Progenitor cell of endocrine pancreas (in vitro differentiated cells): Measurements from ENCODE around the gene KCNQ5. TPM values are rescaled to one million over a fixed set of nuclear protein-coding genes. Genes with fewer than 3 reads are reported as not detected.

Experiments used
- DNase-seq: peaks from one replicate; pipeline ENCODE4 v3.0.0; 2021; ENCODE audit warnings: low spot score; ENCODE audit not compliant: unreplicated experiment
- H3K27ac Mint-ChIP-seq: 2 replicates; pipeline ENCODE4 v1.8.0; 2021; ENCODE audit warnings: mild to moderate bottlenecking, moderate library complexity, mixed read lengths
- H3K27me3 Mint-ChIP-seq: 2 replicates; pipeline ENCODE4 v1.8.0; 2021; ENCODE audit warnings: mixed read lengths
- H3K36me3 Mint-ChIP-seq: 2 replicates; pipeline ENCODE4 v1.8.0; 2022; ENCODE audit warnings: mixed read lengths; ENCODE audit not compliant: insufficient read depth
- H3K4me1 Mint-ChIP-seq: 2 replicates; pipeline ENCODE4 v1.8.0; 2021; ENCODE audit warnings: low read depth, mixed read lengths
- H3K4me3 Mint-ChIP-seq: 2 replicates; pipeline ENCODE4 v1.8.0; 2021; ENCODE audit warnings: low read depth, mild to moderate bottlenecking, moderate library complexity, mixed read lengths
- H3K9me3 Mint-ChIP-seq: 2 replicates; pipeline ENCODE4 v1.8.0; 2021; ENCODE audit warnings: low read depth, mixed read lengths
- CTCF ChIP-seq: fragments of 200-600 bp; sonication (generic); IDR thresholded peaks from one replicate; pipeline ENCODE4 v1.5.0; 2021; ENCODE audit warnings: antibody characterized with exemption, mild to moderate bottlenecking; ENCODE audit not compliant: unreplicated experiment
- total RNA-seq: library from RNA; stranded (reverse); gene quantifications from 2 replicates; pipeline ENCODE4 v1.2.1, GENCODE V29; 2021

Gene KCNQ5
- total RNA-seq, 1 donor from 2014 or later, result 1.0 TPM

GRCh38 chr6:72639920-72640614 lies 18.2 kb downstream of the KCNQ5 start:
- Mint-ChIP-seq H3K9me3 (no peaks in the 10 kb centered on the region), H3K4me3 (no peak overlapping the region)
- no peak for TF ChIP-seq CTCF

GRCh38 chr6:72640615-72640930 lies 18.7 kb downstream of the KCNQ5 start:
- H3K27me3 Mint-ChIP-seq, result peaks cover 5% of the 10 kb centered on the region
- peaks cover 4% of the 10 kb centered on the region for H3K4me1 Mint-ChIP-seq
- no peak for TF ChIP-seq CTCF
- H3K36me3 Mint-ChIP-seq, result no peaks in the 10 kb centered on the region
- H3K27ac Mint-ChIP-seq, result no peak overlapping the region
- no peak overlapping the region for H3K4me3 Mint-ChIP-seq
- no peaks in the 10 kb centered on the region for H3K9me3 Mint-ChIP-seq
- DNase-seq, result no peak

More at GRCh38 chr6:72639920-72640614, 18.2 kb downstream of the KCNQ5 start:
- peaks cover 4% of the 10 kb centered on the region for H3K4me1 Mint-ChIP-seq
- no peaks in the 10 kb centered on the region for H3K36me3 Mint-ChIP-seq
- H3K27me3 Mint-ChIP-seq, result peaks cover 5% of the 10 kb centered on the region
- no peak overlapping the region for H3K27ac Mint-ChIP-seq
- no peak for DNase-seq

DNA sequence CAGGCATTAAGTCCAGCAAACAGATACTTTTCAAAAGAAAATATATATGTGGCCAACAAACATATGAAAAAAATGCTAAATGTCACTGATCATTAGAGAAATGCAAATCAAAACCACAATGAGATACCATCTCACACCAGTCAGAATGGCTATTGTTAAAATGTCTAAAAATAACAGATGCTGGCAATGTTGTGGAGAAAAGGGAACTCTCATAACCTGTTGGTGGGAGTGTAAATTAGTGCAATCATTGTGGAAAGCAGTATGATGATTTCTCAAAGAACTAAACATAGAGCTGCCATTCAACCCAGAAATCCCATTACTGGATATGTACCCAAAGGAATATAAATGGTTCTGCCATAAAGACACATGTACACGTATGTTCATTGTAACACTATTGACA lies 20.6 kb downstream of the KCNQ5 start:
- Mint-ChIP-seq H3K9me3 (no peaks in the 10 kb centered on the region), H3K36me3 (no peaks in the 10 kb centered on the region), H3K4me3 (no peak overlapping the region), H3K4me1 (peaks cover 4% of the 10 kb centered on the region), H3K27ac (no peak overlapping the region), H3K27me3 (peaks cover 5% of the 10 kb centered on the region)
- DNase-seq, result no peak
- TF ChIP-seq CTCF, result no peak

- peaks cover 4% of the 10 kb centered on the region for H3K4me1 Mint-ChIP-seq
- no peaks in the 10 kb centered on the region for H3K36me3 Mint-ChIP-seq
- no peak overlapping the region for H3K4me3 Mint-ChIP-seq
- no peak overlapping the region for H3K27ac Mint-ChIP-seq
- H3K9me3 Mint-ChIP-seq, result no peaks in the 10 kb centered on the region
- no peak for TF ChIP-seq CTCF
- DNase-seq, result no peak
- H3K27me3 Mint-ChIP-seq, result peaks cover 5% of the 10 kb centered on the region
Observed at GRCh38 chr6:72643214-72643613, 21.4 kb downstream of the KCNQ5 start.

GRCh38 chr6:72646604-72647485 lies 25.0 kb downstream of the KCNQ5 start:
- Mint-ChIP-seq H3K4me3 (no peak overlapping the region), H3K4me1 (no peaks in the 10 kb centered on the region), H3K9me3 (no peaks in the 10 kb centered on the region), H3K27me3 (no peaks in the 10 kb centered on the region), H3K27ac (no peak overlapping the region), H3K36me3 (no peaks in the 10 kb centered on the region)
- no peak for DNase-seq
- TF ChIP-seq CTCF, result no peak
